HEK293T (cell line): ENCODE measurements around the gene NAA25.

Source experiments
- FOXM1 ChIP-seq: fragments of 450-650 bp; IDR thresholded peaks from 2 replicates; pipeline ENCODE4 v1.6.1; 2017; ENCODE audit warnings: mild to moderate bottlenecking, borderline replicate concordance
- LEF1 ChIP-seq: fragments of 450-650 bp; IDR thresholded peaks from 2 replicates; pipeline ENCODE4 v1.6.1; 2017; ENCODE audit warnings: mild to moderate bottlenecking, borderline replicate concordance
- SP1 ChIP-seq: fragments of 450-650 bp; IDR thresholded peaks from 2 replicates; pipeline ENCODE4 v1.6.1; 2017
- ZNF384 ChIP-seq: fragments of 450-650 bp; IDR thresholded peaks from 2 replicates; pipeline ENCODE4 v1.6.1; 2016

DNA sequence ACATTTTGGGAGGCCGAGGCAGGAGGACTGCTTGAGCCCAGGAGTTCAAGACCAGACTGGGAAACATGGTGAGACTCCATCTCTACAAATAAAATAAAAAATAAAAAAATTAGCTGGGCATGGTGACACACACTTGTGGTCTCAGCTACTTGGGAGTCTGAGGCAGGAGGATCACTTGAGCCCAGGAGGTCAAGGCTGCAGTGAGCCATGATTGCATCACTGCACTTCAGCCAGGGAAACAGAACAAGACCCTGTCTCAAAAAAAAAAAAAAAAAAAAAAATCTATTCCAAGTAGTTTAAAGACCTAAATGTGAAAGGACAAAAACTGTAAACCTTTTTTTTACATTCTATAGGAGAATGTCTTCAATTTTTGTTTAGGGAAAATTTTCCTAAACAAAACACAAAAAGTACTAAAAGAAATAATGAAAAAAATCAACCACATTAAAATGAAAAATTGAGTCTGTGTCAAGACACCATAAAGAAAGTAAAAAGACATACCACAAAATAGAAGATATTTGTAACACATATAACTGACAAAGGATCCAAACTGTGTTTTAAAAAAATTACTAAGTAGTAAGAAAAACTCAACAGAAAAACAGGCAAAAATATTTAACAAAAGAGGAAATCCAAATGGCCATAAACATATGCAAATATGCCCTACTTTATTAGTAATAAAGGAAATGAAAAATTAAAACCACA, 112.7 kb downstream of the NAA25 start:
- TF ChIP-seq ZNF384 (no peak), SP1 (no peak), FOXM1 (no peak), LEF1 (no peak)
